Myocyte (in vitro differentiated cells): ENCODE measurements around the gene PCSK5. TPM values are rescaled to one million over a fixed set of nuclear protein-coding genes. Genes with fewer than 3 reads are reported as not detected.
A peak's percentile ranks its signal among the peaks of the same experiment; 100 is the strongest.

Experiments used
- DNase-seq: peaks from one replicate; pipeline ENCODE4 v3.0.0-alpha.2; 2012; ENCODE audit warnings: low read depth
- total RNA-seq: library from RNA; depleted of rRNA; stranded (reverse); fragments of >200 nt; gene quantifications from 2 replicates; pipeline ENCODE4 v1.2.3, GENCODE V29; 2014

PCSK5 gene
- total RNA-seq, 1 donor from 2014 or later = 5.4 TPM

DNA sequence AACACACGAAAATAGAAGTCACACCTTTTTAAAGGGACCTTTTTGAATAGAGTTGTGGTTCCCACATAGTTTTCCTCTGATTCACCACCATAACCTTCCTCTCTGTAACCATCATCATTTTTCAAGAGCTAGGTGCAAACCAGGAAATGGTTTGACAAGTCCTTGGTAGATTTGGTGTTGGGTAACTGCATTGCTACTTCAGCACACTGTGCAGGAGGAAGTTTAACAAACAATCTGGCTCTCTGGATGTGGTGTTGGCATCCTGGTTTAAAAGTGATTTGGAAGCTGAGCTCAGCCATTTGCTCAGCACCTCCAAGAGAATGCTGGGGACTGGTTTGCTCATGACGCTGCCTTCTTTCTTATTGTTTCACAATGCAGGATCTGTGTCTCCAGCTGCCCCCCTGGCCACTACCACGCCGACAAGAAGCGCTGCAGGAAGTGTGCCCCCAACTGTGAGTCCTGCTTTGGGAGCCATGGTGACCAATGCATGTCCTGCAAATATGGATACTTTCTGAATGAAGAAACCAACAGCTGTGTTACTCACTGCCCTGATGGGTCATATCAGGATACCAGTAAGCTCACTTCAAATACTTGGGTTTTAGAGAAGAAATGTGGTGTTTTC is 290.7 kb downstream of the PCSK5 start:
- peak; percentile 69 for DNase-seq

DNA sequence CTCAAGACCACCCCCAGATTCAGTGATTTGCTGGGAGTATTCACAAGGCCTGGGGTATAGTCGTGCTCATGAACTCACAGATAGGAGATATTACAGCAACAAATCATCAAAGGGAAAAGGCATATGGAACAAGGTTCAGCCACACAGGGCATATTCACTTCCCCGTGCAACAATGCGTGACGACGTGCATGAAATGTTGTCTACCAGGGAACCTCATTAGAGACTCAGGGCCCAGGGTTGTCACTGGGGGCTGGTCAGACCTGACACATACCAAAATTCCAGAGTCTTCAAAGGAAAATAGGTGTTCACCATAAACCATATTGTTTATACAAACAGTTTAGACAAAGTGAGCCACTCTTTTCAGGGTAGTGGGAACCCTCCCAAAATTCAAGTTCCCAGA is 291.3 kb downstream of the PCSK5 start:
- no peak for DNase-seq

DNA sequence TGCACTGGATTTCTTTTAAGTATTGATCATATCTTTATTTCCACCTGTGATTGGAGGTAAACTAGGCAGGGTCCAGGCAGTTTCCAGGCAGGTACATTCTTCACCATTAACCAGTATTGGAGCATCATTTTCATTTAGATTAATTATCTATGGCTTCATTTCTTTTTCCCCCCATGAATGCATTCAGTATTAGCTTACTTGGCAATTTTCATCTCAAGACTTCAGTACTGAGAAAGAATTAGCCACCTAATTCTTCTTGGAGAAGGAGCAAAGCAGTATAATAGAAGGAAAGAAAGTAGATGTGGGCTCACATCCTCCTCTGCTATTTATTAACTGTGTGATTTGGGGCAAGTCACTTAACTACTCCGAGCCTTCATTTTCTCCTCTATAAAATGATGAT is 295.0 kb downstream of the PCSK5 start:
- no peak for DNase-seq

DNA sequence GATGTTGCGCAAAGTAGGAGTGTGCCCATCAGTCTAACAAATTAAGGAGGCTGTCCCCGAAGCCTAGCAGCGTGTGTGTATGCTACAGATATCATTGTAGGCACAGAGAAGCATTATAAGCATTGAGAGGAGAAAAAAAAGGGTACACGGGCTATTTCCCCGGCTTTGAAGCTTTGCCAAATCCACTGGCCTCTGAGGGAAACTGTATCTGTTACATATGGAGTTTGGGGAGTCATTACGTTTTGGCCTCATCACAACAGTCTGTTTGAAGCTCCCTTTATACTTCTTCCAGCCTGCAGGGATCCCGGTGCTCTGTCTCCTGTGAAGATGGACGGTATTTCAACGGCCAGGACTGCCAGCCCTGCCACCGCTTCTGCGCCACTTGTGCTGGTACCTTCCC is 297.8 kb downstream of the PCSK5 start:
- DNase-seq = no peak

DNA sequence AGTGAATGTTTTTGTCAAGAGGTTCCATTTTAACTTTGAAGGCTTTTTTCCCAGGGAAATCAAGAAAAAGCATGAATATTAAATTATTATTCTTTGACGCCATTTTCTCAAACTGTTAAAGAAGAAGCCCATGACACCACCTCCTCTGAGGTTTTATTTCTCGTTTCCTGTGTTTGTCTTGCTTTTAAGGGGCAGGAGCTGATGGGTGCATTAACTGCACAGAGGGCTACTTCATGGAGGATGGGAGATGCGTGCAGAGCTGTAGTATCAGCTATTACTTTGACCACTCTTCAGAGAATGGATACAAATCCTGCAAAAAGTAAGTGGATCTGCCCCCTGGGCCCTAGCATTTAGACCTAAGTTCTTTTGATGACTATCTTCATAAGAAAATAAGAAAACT is 298.4 kb downstream of the PCSK5 start:
- no peak for DNase-seq

DNA sequence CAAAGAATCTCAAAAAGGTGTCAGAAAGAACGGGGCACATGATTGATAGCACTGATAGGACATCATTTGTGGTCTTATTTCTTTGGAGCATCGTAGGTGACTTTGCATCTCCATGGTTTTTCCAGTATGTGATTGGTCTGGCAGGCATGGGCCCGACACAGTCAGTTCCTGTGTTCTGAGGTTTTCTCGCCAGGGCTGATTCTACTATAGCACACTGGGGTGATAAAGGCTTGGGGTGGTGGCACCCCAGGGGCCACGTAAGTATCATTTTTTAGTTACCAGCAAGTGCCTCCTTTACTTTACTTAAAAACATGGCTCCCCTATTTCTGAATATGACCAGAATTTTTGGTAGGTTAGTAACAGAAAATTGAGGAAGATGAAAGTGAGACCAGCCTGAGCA is 301.0 kb downstream of the PCSK5 start:
- no peak for DNase-seq

DNA sequence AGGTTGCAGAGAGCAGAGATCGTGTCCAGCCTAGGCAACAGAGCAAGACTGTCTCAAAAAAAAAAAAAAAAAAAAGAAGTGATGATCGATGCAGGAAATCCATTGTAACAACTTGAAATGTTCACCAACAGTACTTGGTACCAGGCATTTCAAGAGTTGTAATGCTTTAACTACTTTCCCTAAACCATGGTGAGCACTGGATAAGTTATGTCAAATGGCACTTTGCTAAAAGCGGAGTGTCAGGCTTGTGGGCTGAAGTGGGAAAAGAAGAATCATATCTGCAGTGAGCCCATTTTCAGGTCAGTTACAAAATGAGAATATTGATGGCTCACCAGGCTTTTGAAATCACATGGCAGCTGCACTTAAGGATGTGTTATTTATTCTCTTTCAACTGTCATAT is 301.5 kb downstream of the PCSK5 start:
- DNase-seq = no peak

DNA sequence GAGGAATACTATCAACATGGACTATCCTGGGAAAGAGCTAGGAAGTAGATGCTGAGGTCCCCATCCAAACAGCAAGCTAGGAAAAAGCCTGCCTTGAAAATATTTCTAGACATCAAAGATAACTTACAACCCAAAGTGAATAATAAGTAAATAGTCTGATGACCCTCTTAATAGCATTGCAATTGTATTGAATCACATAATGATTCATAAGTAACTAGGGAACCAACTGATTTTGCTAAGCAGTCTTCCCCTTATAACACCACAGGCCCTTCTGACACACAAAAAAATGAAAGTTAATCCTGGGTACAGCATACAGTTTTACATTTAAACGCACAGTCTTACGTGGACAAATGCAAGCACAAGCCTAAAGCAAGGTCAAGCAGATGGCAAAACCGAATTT is 304.4 kb downstream of the PCSK5 start:
- DNase-seq = no peak

DNA sequence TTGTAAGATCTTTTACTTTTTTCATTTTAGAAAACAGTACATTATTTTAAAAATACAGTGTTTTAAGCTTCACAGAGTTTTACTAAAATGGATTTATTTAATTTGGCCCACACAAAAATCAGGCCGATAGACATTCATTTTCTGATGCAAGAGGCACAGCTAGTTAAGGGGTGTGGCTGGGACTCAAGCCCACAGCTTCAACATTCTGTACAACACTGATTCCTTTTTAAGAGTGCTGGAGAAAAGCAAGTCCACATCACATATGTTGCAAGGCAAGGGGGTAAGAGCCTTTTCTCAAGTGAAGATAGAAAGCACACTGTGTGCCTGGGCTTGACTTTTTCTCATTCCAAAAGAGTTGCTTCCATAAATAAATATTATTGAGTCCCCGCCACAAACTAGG is 307.9 kb downstream of the PCSK5 start:
- no peak for DNase-seq

DNA sequence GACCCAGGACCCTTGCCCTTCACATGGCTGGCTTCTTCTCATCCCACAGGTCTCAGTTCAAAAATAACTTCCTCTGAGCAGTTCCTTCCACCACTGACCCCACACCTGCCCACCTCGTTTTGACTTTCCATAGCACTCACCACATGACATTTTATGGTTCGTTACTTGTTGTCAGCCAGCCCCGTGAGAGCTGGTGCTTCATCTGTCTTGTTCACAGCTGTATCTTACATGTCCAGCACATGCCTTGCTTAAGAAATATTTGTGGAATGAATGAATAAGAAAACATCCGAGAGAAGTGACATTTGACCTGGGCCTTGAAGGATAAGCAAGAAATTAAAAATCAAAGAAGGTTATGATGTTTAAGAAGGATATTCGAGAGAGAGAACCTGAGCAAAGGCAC is 309.8 kb downstream of the PCSK5 start:
- peak; percentile 38 for DNase-seq

DNA sequence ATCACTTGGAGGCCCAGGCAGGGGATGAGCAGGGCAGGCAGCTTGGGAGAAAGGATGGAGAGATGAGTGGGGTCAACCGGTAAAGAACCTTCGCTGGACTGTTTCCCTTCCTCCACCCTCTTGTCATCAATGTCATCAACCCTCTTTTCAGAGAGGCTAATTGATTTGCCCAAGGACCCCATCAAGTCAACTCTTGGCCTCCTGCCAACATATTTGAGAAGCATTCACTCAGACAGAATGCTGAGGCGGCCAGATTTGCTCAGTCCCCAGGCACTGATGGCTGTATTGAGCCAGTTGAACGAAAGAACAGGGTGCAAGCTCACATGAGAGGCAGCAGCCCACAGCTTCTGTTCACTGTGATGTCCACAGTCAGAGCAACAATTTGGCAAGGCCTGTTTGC is 310.3 kb downstream of the PCSK5 start:
- no peak for DNase-seq

DNA sequence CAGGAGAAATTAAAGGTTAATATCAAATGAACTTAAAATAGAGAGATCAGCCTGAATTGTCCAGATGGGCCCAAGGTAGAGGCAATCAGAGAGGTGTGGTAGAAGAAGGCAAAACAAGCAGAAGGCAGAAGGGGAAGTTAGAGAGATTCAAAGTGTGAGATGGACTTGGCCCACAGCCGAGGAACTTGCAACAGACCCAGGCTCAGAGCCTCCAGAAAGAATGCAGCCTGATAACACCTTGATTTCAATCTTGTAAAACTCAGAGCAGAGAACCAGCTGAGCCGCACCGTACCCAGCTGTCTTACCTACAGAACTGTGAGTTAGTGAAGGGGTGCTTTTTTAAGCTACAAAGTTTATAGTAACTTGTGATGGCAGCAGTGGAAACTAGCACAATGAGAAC is 312.9 kb downstream of the PCSK5 start:
- no peak for DNase-seq

DNA sequence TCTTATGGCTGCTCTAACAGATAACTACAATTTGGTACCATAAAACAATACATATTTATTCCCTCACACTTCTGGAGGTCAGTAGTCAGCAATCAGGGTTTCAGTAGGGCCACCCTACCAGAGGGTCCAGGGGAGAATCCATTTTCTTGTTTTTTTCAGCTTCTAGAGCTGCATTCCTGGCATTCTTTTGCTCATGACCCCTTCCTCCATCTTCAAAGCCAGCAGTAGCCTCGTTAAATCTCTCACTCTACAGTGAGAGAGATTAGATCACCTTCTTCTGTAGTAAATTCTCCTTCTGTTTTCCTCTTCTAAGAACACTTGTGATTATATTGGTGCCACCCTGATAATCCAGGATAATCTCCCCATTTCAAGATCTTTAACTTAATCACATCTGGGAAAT is 316.3 kb downstream of the PCSK5 start:
- no peak for DNase-seq

DNA sequence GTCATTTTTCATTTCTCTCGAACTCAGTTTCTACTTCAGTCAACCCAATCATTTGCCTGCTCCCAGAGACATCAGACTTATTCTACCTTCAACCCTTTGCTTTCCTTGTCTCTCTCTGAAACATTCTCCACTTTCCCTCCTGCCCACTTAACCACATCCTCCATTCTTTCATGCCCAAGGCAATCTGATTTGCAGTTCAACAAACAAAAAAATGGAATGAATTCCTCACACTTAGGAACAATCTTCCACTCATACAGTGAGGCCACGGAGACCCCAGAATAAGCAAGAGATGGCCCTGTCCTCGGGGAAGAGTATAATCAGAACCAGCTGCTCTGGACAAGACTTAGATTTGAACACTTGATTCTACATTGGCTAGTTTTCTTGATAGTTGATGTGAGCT is 323.3 kb downstream of the PCSK5 start:
- no peak for DNase-seq

DNA sequence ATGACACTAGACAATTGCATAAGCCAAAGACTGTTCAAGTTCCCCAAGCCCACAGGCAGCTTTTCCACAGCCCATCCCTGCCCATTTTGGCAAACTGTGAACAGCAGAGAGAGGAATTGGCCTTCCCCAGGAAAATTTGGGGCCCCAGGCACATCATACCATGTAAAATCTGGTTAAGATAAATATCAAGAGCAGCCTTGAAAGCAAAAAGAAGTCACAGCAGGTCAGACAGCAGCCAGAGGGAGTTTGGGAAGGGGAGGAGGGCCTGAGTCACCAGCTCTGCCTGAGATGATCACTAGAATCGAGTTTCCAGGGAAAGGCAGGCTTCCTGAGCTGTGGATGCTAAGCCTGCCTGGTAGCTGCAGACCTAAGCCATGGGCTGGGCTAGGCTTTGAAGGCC is 324.6 kb downstream of the PCSK5 start:
- DNase-seq = peak; percentile 70

DNA sequence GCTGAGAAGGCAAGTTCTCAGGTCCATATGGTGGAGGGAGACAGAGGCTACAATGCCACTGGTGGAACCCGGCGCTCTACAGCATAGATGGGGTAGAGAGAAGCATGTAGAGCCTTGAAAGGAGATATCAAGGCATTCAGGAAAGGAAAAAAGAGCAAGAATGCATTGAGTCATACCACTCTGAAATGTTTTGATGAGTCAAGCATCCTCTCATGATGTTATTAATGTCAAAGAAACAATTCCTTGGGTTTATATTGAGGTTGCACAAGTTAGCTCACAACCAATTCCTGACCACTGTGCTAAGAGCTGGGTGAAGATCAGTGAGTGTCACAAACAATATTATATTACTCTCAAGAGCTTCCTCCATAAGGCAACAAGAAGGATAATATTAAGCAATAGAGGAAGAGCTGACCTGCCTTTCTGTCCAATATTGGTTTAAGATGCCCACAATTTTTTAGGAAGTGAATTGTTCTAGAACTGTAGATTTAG is 325.7 kb downstream of the PCSK5 start:
- peak; percentile 72 for DNase-seq

DNA sequence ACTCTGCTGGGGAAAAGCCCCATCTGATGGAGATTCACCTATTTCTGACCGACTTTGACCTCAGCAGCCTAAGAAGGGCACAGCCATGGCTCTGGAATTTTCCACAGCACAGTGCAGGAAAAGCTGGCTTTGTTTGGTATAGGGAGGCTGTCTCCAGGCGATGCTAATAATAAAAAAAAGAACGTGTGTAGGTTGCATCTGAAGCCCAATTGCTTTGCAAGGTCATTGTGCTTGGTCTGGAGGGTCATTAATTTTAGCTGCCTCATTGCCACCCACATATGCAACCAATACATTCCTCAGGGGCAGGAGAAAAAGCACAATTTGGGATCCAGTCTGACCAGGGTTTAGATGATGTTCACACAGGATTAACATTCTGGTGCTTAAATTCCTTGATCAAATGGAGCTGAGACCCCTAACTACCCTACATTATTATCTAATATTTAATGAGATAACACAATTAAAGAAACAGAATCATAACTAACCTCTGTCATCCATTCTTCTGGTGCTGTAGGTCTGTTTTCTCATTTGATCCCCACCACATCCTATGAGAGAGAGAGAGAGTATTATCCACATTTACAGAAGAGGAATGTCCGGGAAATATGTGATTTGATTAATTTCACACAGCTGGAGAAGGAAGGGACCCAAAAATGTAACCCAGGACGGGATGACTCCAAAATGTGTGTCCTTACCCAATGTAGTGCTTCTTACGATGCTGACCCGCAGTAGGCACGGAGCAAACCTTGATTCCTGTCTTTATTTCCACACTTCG is 327.8 kb downstream of the PCSK5 start:
- peak; percentile 66 for DNase-seq

DNA sequence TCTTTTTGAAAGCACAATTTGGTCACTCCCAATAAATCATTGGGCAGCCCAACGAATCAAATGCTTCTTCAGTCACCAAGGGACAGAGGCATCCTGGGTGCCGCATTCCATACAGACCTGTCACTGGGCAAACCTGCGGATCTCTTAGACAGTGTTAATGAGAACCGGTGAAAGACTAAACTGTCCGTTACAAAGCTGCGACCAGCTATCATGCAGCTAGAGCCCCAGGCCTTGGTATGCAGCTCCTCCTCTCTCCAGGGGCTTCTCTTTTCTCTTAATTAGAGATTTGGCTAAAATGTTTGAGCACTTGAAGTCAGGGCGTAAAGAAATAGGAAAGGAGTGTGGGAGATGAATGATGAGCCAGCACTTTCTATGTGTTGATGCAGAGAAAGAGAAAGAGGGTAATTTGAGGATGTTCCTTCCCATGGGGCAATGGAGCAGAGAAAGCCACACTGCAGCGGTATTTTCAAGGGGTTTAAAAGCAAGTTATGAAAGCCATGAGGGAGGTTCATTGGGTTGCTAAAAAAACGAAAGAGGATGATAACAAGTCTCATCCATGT is 328.5 kb downstream of the PCSK5 start:
- no peak for DNase-seq

DNA sequence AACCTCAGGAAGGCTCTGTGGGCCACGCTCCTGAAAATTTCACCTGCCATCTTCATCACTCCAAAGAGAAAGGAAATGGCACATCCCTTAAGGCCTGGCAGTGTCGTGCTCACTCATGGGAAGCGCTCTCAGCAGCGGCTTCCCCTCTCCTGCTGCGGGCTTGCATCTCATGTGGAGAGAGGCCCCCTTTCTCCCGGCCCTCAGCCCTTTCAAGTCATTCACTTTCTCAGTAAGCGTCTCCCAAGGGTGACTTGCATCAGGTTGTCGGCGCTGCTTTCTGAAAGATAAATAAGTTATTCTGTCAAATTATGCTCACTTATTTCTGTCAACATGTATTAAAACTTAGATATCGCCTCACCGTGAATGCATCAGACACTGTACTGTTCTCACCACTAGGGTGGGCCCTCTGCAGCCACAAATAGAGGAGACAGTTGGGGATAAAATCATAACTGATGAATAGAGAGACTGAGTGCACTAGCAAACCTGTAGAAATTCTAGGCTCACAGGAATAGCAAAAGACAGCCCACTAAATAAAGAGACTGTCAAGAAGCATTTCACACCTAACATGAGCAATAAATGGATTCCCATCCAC is 329.2 kb downstream of the PCSK5 start:
- DNase-seq = no peak

DNA sequence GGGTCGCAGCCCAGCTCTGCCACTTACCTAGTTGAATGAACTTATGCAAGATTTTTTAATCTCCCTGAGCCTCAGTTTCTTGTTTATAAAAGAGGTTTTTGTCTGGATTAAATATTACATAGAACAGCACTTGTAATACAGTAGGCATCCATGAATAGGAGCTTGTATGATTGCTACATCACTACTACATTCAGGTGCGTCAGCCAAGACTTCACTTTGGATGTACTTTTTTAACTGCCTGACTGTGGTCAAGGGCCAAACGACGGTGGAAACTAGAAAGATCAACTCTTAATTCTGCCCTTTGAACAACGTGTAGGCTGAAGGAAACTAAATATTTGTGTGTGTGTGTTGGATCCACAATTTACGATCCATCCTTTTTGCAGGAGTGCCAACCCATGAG is 330.9 kb downstream of the PCSK5 start:
- no peak for DNase-seq

DNA sequence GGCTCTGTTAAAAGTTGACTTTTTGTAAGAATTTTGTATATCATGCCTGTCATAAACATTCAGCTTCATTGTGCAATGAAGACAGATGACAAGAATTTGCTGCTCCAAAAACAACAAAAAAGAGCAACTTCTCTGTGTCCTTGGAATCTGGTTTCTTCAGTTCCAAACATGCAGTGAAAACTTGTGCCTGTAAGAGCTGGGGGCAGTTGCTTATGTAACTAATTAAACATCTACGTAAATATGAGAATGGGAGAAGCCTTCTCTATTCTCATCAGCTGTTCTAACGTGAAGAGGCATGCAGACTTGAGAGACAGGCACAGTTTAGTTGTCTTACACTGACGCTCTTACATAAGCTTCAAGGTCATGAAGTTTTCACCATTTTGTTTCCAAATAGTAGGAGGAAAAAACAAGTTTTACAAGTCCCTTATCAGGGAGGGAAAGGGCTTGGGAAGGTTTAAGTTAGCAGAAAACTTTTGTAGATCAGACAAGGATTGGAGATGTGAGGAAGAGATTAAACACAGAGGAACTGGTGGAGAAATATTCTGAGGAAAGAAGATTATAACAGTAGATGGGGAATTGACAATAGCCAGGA is 333.4 kb downstream of the PCSK5 start:
- DNase-seq = no peak

DNA sequence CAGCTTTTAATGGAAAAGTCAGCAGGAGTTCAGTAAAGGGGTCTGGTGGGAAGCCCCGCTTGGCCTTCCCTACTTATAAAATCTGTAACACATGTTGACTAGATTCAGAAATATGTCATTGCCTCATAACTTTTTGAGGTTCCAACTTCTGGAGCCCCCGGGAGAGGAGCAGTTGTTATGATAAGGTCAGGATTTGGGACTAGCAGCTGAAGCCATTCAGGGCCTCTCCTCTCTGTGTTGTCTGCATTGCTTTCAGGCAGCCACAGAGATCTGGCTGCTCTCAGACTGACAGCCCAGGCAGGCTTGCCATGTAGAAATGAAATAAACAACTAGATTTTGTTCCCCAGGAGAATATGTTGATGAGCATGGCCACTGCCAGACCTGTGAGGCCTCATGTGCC is 336.7 kb downstream of the PCSK5 start:
- no peak for DNase-seq
